PC-3 (cell line): ENCODE results near the gene KLHDC8B.

Source experiments
- EZH2 ChIP-seq: fragments of 300-600 bp; sonication (generic); IDR thresholded peaks from one replicate; pipeline ENCODE4 v1.6.1; 2017; ENCODE audit warnings: antibody characterized with exemption, mild to moderate bottlenecking, low read length; ENCODE audit not compliant: unreplicated experiment
- EZH2phosphoT487 ChIP-seq: fragments of 300-600 bp; sonication (generic); IDR thresholded peaks from 2 replicates; pipeline ENCODE4 v1.6.1; 2018; ENCODE audit warnings: mild to moderate bottlenecking, antibody characterized with exemption, low read length, borderline replicate concordance
- TF ChIP-seq, protein P1 (sequence below): fragments of 300-600 bp; sonication (generic); conservative IDR thresholded peaks from 2 replicates; pipeline ENCODE4 v1.5.1; 2017; ENCODE audit warnings: antibody characterized with exemption, low read depth, mild to moderate bottlenecking, low read length

DNA sequence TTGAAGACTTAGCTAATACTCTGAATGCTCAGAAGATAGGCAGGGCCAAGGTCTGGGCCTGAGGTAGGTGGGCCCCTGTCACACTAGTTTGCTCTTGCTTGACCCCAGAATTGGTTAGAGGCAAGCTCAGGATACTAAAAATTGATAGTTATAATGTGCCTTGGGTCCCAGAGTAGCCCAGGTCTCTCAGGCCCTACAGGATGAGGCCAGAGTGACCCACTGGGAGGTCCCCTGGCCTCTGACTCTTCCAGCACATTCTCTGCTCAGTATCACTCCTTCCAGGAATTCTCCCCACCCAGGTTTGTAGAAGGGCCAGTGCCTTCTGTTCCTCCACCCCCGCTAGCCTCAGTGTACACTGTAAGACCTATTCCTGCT is 667 bp upstream of the KLHDC8B start:
- TF ChIP-seq, protein P1, sequence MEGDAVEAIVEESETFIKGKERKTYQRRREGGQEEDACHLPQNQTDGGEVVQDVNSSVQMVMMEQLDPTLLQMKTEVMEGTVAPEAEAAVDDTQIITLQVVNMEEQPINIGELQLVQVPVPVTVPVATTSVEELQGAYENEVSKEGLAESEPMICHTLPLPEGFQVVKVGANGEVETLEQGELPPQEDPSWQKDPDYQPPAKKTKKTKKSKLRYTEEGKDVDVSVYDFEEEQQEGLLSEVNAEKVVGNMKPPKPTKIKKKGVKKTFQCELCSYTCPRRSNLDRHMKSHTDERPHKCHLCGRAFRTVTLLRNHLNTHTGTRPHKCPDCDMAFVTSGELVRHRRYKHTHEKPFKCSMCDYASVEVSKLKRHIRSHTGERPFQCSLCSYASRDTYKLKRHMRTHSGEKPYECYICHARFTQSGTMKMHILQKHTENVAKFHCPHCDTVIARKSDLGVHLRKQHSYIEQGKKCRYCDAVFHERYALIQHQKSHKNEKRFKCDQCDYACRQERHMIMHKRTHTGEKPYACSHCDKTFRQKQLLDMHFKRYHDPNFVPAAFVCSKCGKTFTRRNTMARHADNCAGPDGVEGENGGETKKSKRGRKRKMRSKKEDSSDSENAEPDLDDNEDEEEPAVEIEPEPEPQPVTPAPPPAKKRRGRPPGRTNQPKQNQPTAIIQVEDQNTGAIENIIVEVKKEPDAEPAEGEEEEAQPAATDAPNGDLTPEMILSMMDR = no peak
- no peak for TF ChIP-seq EZH2
- TF ChIP-seq EZH2phosphoT487 = no peak
